ENCODE data around the gene PFKFB3.

DNA sequence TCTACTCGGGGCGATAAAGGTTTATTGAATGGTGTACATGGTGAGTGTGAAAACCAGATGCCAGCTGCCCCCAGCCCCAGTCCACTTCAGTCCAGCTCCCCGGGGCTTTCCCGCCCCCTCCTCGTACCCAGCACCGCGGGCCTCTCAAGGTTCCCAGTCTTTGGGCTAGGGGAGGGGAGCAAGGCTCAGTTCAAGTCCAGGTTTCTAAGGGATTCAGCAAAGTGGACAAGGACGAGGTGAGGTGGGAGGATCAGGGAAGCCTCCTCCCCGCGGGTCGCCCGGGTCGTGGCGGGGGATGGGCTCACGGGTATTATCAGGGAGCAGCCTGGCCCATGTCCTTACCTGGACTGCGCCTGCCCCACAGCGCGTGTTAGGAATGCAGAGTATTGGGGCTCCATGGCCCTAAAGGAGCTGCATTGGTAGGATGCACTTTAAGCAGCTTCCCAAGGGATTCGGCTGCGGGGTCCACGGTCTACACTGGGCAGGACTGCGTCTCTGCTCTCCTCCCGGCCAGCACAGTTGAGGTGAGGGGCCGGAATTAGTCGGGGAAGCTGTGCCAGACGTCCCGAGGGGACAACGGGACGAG lies 541 bp upstream of the PFKFB3 start:
- TF ChIP-seq EZH2 (IDR thresholded peaks at IDR 0.05; ENCODE audit: insufficient read depth, poor library complexity, severe bottlenecking) (no peak), EZH2phosphoT487 (IDR thresholded peaks at IDR 0.05; ENCODE audit: insufficient read depth, low read depth) (no peak)
